ENCODE data around the gene SURF2.

SURF2 gene

DNA sequence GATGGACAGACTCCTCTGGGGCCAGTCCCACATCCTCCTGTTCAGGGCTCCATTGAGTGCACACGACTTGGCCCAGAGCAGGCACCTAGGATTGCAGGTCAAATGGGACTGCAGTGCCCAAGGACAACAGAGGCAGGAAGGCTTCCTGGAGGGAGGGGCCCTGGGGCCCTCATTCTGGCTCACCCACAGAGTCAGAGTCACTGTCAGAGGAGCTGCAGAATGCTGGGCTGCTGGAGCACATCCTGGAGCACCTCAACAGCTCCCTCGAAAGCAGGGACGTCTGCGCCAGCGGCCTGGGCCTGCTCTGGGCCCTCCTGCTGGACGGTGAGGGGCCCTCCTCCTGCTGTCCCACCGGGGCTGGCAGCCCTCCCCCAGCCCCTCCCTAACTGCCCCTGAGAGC lies 46.3 kb downstream of the SURF2 start:
- no peak for DNase-seq (ENCODE audit: low spot score)
- TF ChIP-seq, protein P1, sequence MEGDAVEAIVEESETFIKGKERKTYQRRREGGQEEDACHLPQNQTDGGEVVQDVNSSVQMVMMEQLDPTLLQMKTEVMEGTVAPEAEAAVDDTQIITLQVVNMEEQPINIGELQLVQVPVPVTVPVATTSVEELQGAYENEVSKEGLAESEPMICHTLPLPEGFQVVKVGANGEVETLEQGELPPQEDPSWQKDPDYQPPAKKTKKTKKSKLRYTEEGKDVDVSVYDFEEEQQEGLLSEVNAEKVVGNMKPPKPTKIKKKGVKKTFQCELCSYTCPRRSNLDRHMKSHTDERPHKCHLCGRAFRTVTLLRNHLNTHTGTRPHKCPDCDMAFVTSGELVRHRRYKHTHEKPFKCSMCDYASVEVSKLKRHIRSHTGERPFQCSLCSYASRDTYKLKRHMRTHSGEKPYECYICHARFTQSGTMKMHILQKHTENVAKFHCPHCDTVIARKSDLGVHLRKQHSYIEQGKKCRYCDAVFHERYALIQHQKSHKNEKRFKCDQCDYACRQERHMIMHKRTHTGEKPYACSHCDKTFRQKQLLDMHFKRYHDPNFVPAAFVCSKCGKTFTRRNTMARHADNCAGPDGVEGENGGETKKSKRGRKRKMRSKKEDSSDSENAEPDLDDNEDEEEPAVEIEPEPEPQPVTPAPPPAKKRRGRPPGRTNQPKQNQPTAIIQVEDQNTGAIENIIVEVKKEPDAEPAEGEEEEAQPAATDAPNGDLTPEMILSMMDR (IDR thresholded peaks at IDR 0.05; ENCODE audit: borderline replicate concordance, control extremely low read depth, extremely low read depth, insufficient read depth, missing control alignments) = no peak
- in situ Hi-C loops (cut with MboI; ENCODE audit: low sequenced_read_pairs, unreplicated experiment) = no loop called here

DNA sequence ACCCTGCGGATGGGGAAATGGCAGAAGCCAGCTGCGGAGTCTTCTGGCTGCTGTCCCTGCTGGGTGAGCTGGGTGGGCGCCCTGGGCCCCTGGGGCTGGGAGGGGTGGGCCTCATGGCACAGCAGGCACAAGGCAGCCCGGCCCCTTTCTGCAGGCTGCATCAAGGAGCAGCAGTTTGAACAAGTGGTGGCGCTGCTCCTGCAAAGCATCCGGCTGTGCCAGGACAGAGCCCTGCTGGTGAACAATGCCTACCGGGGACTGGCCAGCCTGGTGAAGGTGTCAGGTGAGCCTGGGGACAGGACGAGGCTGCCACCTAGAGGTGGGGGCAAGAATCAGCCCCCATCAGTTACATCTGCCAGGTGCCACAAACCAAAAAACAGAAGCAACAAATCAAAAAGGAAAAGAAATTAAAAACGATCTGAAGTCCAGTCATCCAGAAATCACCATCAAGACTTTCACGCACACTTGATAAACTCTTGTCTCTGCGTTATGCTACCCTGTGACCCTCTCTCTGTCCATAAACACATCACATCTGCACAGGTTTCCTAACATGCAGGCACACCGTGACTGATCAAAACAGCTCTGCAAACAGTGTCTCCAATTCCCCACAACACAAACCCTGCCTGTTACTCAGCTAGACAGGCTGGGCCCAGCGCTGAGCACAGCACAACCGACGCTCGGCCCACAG lies 47.6 kb downstream of the SURF2 start:
- peak; percentile 66 for DNase-seq (ENCODE audit: low spot score)
- in situ Hi-C loops (cut with MboI; ENCODE audit: low sequenced_read_pairs, unreplicated experiment) = no loop called here
- TF ChIP-seq, protein P1 (IDR thresholded peaks at IDR 0.05; ENCODE audit: borderline replicate concordance, control extremely low read depth, extremely low read depth, insufficient read depth, missing control alignments) = peak; percentile 53

DNA sequence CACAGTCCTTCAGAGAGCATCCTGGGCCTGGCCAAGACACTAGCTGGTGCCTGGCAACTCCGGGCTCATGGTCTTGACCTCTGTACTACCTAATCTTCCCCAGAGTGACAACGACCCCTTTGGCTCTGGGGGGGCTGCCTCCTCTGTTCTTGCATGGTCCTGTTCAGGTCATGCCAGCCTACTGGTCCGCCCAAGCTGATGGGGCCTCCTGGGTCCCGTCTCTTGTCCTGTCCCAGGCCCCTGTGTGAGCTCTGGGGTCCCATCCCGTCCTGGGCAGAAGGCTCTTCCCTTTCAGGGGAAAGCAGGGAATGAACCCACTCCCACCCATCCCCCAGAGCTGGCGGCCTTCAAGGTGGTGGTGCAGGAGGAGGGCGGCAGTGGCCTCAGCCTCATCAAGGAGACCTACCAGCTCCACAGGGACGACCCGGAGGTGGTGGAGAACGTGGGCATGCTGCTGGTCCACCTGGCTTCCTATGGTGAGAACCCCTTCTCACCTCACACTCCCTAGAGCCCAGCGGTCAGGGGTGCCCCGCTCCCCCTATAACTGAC lies 48.2 kb downstream of the SURF2 start:
- no peak for DNase-seq (ENCODE audit: low spot score)
- TF ChIP-seq, protein P1 (IDR thresholded peaks at IDR 0.05; ENCODE audit: borderline replicate concordance, control extremely low read depth, extremely low read depth, insufficient read depth, missing control alignments) = no peak
- in situ Hi-C loops (cut with MboI; ENCODE audit: low sequenced_read_pairs, unreplicated experiment) = no loop called here

DNA sequence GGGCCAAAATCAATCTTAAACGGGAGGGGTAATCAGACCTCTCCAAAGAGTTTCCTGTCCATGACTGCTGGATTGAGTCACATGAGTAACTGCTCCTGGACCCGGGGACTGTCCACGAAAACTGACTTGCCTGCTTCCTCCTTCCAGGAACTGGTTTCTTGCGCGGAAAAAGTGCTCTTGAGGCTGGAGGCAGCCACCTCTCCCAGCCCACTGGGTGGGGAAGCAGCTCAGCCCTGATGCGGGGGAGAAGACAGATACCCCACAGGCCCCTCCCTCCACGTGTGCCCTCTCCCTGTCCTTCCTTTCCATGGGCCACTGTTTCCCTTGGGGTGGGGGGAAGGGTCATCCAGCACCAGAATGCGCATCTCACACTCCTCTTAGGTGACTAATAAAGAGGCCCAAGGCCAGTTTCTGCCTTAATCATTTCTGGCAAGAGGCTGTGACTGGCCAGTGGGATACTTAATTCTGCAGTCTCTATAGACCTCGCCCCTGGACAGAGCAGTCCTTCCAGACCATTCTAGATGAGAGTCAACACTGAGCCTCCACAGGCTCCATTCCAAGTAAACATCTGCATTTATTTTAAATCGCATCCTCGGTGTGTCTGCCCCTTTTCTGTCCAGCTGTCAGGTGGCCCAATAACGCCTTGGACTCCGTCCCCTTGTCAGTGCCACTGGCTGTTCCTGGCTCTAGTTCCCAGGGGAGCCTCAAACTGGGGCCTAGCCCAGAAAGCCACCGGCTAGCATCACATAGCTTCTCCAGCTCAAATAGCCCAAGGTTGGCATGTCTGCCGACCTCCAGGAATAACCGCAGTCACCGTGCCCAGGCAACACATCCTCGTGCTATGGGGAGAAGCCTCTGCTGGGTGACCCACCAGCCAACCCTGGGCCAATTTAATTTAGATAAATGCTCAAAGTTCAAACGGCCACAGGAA lies 49.4 kb downstream of the SURF2 start:
- TF ChIP-seq, protein P1 (IDR thresholded peaks at IDR 0.05; ENCODE audit: borderline replicate concordance, control extremely low read depth, extremely low read depth, insufficient read depth, missing control alignments) = no peak
- DNase-seq (ENCODE audit: low spot score) = no peak
- in situ Hi-C loops (cut with MboI; ENCODE audit: low sequenced_read_pairs, unreplicated experiment) = no loop called here

DNA sequence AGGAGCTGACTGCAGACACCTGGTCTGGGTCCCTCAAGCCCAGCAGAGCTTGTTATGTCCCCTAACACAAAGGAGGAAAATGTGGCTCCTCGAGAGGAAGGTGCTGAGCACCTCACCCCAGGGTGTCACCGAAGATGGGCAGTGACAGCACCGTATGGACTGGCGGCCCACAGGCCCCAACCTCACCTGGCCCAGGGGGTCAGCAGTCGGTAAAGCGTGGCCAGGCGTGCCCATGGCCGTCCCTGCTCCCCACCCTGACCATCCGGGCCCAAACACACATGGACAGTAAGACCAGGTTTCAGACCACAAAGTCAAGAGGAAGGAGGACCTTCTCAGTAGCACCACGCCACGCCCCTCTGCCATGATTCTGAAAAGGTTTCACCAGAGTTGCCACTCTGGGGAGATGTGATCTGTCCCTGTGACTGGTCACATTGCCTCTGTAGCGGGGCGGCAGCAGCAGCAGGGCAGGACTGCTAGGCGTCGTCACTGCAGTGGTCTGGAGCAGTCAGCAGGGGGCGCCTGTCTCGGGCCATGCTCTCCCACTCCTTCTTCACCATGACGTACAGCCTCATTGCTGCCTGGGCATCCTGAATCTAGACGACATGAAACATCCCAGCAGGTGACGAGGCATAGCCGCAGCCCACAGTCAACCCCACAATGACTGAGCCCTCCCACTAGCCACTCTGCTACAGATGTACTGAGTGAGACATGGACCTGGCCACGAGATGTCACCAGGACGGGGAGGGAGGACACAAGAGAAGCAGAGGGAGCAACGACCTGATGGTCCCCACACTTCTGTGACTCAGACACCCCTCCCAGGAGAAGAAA lies 50.3 kb downstream of the SURF2 start:
- peak; percentile 90 for DNase-seq (ENCODE audit: low spot score)
- TF ChIP-seq, protein P1 (IDR thresholded peaks at IDR 0.05; ENCODE audit: borderline replicate concordance, control extremely low read depth, extremely low read depth, insufficient read depth, missing control alignments) = peak; percentile 94
- in situ Hi-C loops (cut with MboI; ENCODE audit: low sequenced_read_pairs, unreplicated experiment) = no loop called here

DNA sequence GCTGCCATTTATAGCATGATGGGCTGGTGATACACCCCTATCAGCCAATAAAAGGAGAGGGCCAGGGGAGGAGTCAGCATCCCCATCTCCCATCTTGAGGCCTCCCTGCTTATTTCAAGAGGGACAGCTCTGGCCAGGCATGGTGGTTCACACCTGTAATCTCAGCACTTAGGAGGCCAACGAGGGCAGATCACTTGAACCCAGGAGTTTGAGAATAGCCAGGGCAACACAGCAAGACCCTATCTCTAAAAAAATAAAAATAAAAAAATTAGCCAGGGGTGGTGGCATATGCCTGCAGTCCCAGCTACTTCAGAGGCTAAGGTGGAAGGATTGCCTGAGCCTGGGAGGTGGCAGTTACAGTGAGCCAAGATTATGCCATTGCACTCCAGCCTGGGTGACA lies 51.7 kb downstream of the SURF2 start:
- in situ Hi-C loops (cut with MboI; ENCODE audit: low sequenced_read_pairs, unreplicated experiment) = no loop called here
- no peak for DNase-seq (ENCODE audit: low spot score)
- TF ChIP-seq, protein P1 (IDR thresholded peaks at IDR 0.05; ENCODE audit: borderline replicate concordance, control extremely low read depth, extremely low read depth, insufficient read depth, missing control alignments) = no peak

All from GM13976 (cell line).